Measurements from ENCODE around the gene MTX2. TPM values are rescaled to one million over a fixed set of nuclear protein-coding genes. Genes with fewer than 3 reads are reported as not detected.

The MTX2 gene
- total and polyA plus RNA-seq, 2 donors (not counting 3 experiments of a cell fraction or from before 2014, with no cell fraction given): 31.3 TPM

DNA sequence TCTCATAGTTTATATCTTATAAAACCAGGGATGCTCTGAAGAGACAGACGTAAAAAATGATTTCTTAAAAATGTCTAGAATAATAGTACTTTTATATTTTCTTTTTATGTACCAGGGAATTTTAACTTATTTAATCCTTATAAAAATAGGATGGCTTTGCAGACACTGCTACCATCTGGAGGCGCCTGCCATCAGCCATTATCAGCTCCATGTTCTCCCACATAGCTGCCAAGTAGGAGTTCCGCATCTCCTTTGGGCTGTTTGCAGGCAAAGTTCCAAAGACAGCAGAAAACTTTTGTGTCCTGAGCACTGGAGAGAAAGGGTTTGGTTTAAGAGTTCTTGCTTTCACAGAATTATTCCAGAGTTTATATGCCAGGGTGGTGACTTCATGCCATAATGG, 69.2 kb downstream of the MTX2 start:
- Histone ChIP-seq H3K9me3 (replicated peaks; ENCODE audit: control insufficient read depth, insufficient read depth, low read length) (no peaks in the 10 kb centered on the region), H3K9me1 (replicated peaks; ENCODE audit: control insufficient read depth, extremely low read depth, insufficient read depth, low read length) (no peaks in the 10 kb centered on the region), H3K36me3 (ENCODE audit: control insufficient read depth in 2 of 2, extremely low read depth in 1 of 2, insufficient read depth in 2 of 2, low read length in 2 of 2) (peaks cover 0 to 6% of the 10 kb centered on the region in 2 experiments), H3K79me2 (ENCODE audit: control insufficient read depth, insufficient read depth, low read length) (no peaks in the 10 kb centered on the region), H3K4me2 (ENCODE audit: insufficient read depth, low read length) (no peak overlapping the region), H4K20me1 (replicated peaks; ENCODE audit: control insufficient read depth, extremely low read depth, insufficient read depth, low read length) (no peaks in the 10 kb centered on the region), H3K4me3 (replicated peaks in 1 of 3; ENCODE audit: insufficient read depth in 1 of 3, low read depth in 1 of 3, low read length in 3 of 3) (no peak overlapping the region), H3K27ac (ENCODE audit: insufficient read depth, low read depth, low read length) (no peak overlapping the region), H3K9ac (replicated peaks; ENCODE audit: extremely low read depth, insufficient read depth, low read length) (no peak overlapping the region), H3K27me3 (ENCODE audit: control insufficient read depth in 2 of 2, insufficient read depth in 2 of 2, low read length in 2 of 2) (no peaks in the 10 kb centered on the region), H3K4me1 (ENCODE audit: control insufficient read depth, extremely low read depth, insufficient read depth, low read length) (no peaks in the 10 kb centered on the region), H2AFZ (ENCODE audit: low read depth, low read length) (no peak overlapping the region)
- no peak for FAIRE-seq
- ChIA-PET POLR2A (no interaction called here), CTCF (interaction anchor here (0.8 kb wide), 1 partner anchor 117 kb away, joined by 3 read pairs; no protein-coding TSS in a partner anchor)
- no peak for DNase-seq (ENCODE audit: low read depth, low spot score)
- dilution Hi-C loops (cut with MboI; ENCODE audit: extremely low pct_ligation_motif_present, low sequenced_read_pairs) (no loop called here), intact Hi-C loops (cut with micrococcal nuclease) (no loop called here)
- no peak for TF ChIP-seq FOS (IDR thresholded peaks at IDR 0.05; ENCODE audit: borderline replicate concordance, insufficient read depth, low read length)
- no peak for TF ChIP-seq MYC (IDR thresholded peaks at IDR 0.05; ENCODE audit: low read depth, low read length)
- TF ChIP-seq GATA2 (IDR thresholded peaks at IDR 0.05; ENCODE audit: insufficient read depth, insufficient read length, low read depth, low read length): no peak
- TF ChIP-seq POLR2A (IDR thresholded peaks at IDR 0.05; ENCODE audit: low read depth, low read length): no peak
- TF ChIP-seq, protein P1, sequence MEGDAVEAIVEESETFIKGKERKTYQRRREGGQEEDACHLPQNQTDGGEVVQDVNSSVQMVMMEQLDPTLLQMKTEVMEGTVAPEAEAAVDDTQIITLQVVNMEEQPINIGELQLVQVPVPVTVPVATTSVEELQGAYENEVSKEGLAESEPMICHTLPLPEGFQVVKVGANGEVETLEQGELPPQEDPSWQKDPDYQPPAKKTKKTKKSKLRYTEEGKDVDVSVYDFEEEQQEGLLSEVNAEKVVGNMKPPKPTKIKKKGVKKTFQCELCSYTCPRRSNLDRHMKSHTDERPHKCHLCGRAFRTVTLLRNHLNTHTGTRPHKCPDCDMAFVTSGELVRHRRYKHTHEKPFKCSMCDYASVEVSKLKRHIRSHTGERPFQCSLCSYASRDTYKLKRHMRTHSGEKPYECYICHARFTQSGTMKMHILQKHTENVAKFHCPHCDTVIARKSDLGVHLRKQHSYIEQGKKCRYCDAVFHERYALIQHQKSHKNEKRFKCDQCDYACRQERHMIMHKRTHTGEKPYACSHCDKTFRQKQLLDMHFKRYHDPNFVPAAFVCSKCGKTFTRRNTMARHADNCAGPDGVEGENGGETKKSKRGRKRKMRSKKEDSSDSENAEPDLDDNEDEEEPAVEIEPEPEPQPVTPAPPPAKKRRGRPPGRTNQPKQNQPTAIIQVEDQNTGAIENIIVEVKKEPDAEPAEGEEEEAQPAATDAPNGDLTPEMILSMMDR (IDR thresholded peaks at IDR 0.05; ENCODE audit: extremely low read depth in 1 of 2, insufficient read depth in 1 of 2, low read depth in 1 of 2, low read length in 2 of 2): no peak
- no peak for TF ChIP-seq MAX (IDR thresholded peaks at IDR 0.05; ENCODE audit: insufficient read depth, insufficient read length)
- no peak for TF ChIP-seq EZH2 (IDR thresholded peaks at IDR 0.05; ENCODE audit: borderline replicate concordance, low read depth, low read length, severe bottlenecking)
- TF ChIP-seq JUN (IDR thresholded peaks at IDR 0.05; ENCODE audit: borderline replicate concordance, insufficient read depth, insufficient read length, low read depth): no peak
- no peak for TF ChIP-seq POLR2AphosphoS5 (IDR thresholded peaks at IDR 0.05; ENCODE audit: insufficient read depth, low read depth, low read length)
- no TSS peak for BruUV-seq (replicated peaks)
